Measurements from ENCODE around the gene PILRB. TPM values are rescaled to one million over a fixed set of nuclear protein-coding genes. Genes with fewer than 3 reads are reported as not detected.

PILRB gene
- polyA plus RNA-seq, 1 donor from 2014 or later = 222 TPM

- TF ChIP-seq EZH2 (IDR thresholded peaks at IDR 0.05; ENCODE audit: borderline replicate concordance, insufficient read depth, low read length, poor library complexity, severe bottlenecking) = no peak
- TF ChIP-seq CTCF (IDR thresholded peaks at IDR 0.05; ENCODE audit: poor library complexity, severe bottlenecking) = no peak
- TF ChIP-seq REST (IDR thresholded peaks at IDR 0.05; ENCODE audit: borderline replicate concordance) = no peak
- TF ChIP-seq SMC3 (conservative IDR thresholded peaks at IDR 0.05; ENCODE audit: poor library complexity) = no peak
- TF ChIP-seq TAF1 (IDR thresholded peaks at IDR 0.05; ENCODE audit: low read depth) = no peak
- no peak for TF ChIP-seq POLR2AphosphoS5 (IDR thresholded peaks at IDR 0.05)
- no peak for TF ChIP-seq RAD21 (conservative IDR thresholded peaks at IDR 0.05)
- TF ChIP-seq EP300 (conservative IDR thresholded peaks at IDR 0.05; ENCODE audit: poor library complexity, severe bottlenecking) = no peak
- TF ChIP-seq MXI1 (conservative IDR thresholded peaks at IDR 0.05; ENCODE audit: poor library complexity, severe bottlenecking) = no peak
- Histone ChIP-seq H3K79me2 (replicated peaks; ENCODE audit: insufficient read depth, low read length) (no peaks in the 10 kb centered on the region), H3K9me3 (ENCODE audit: low read length) (no peaks in the 10 kb centered on the region), H3K4me3 (ENCODE audit: low read length) (no peak overlapping the region), H3K4me2 (ENCODE audit: low read length) (no peak overlapping the region), H4K20me1 (ENCODE audit: insufficient read depth) (no peaks in the 10 kb centered on the region), H3K27ac (ENCODE audit: low read length) (no peak overlapping the region), H3K36me3 (ENCODE audit: insufficient read depth, low read length) (no peaks in the 10 kb centered on the region), H3K9ac (ENCODE audit: low read length) (no peak overlapping the region), H2AFZ (ENCODE audit: low read depth, low read length) (no peak overlapping the region), H3K27me3 (ENCODE audit: insufficient read depth, low read depth, low read length) (no peaks in the 10 kb centered on the region), H3F3A (ENCODE audit: insufficient read depth, low read length, poor library complexity, severe bottlenecking) (no peaks in the 10 kb centered on the region), H3K9me2 (ENCODE audit: insufficient read depth, low read length) (no peaks in the 10 kb centered on the region)
Measured at GRCh38 chr7:100390286-100391009, 32.5 kb downstream of the PILRB start.

- Histone ChIP-seq H3K27me3 (ENCODE audit: insufficient read depth, low read depth, low read length) (no peaks in the 10 kb centered on the region), H4K20me1 (ENCODE audit: insufficient read depth) (no peaks in the 10 kb centered on the region), H3K36me3 (ENCODE audit: insufficient read depth, low read length) (no peaks in the 10 kb centered on the region), H3K9ac (ENCODE audit: low read length) (no peak overlapping the region), H3F3A (ENCODE audit: insufficient read depth, low read length, poor library complexity, severe bottlenecking) (no peaks in the 10 kb centered on the region), H2AFZ (ENCODE audit: low read depth, low read length) (no peak overlapping the region), H3K4me3 (ENCODE audit: low read length) (no peak overlapping the region), H3K79me2 (replicated peaks; ENCODE audit: insufficient read depth, low read length) (no peaks in the 10 kb centered on the region), H3K27ac (ENCODE audit: low read length) (no peak overlapping the region), H3K9me3 (ENCODE audit: low read length) (no peaks in the 10 kb centered on the region), H3K4me2 (ENCODE audit: low read length) (no peak overlapping the region), H3K9me2 (ENCODE audit: insufficient read depth, low read length) (no peaks in the 10 kb centered on the region)
- TF ChIP-seq RAD21 (conservative IDR thresholded peaks at IDR 0.05) = no peak
- TF ChIP-seq REST (IDR thresholded peaks at IDR 0.05; ENCODE audit: borderline replicate concordance) = no peak
- no peak for TF ChIP-seq EZH2 (IDR thresholded peaks at IDR 0.05; ENCODE audit: borderline replicate concordance, insufficient read depth, low read length, poor library complexity, severe bottlenecking)
- no peak for TF ChIP-seq SMC3 (conservative IDR thresholded peaks at IDR 0.05; ENCODE audit: poor library complexity)
- TF ChIP-seq CTCF (IDR thresholded peaks at IDR 0.05; ENCODE audit: poor library complexity, severe bottlenecking) = no peak
- TF ChIP-seq MXI1 (conservative IDR thresholded peaks at IDR 0.05; ENCODE audit: poor library complexity, severe bottlenecking) = no peak
- TF ChIP-seq TAF1 (IDR thresholded peaks at IDR 0.05; ENCODE audit: low read depth) = no peak
- TF ChIP-seq POLR2AphosphoS5 (IDR thresholded peaks at IDR 0.05) = no peak
- no peak for TF ChIP-seq EP300 (conservative IDR thresholded peaks at IDR 0.05; ENCODE audit: poor library complexity, severe bottlenecking)
Measured at GRCh38 chr7:100393233-100393905, 35.5 kb downstream of the PILRB start.

All from neural cell (in vitro differentiated cells).